ENCODE measurements around the gene PRELID1.

The PRELID1 gene

GRCh38 chr5:177297922-177298321 is 5.7 kb upstream of the PRELID1 start:
- TF ChIP-seq CTCF (IDR thresholded peaks at IDR 0.05; ENCODE audit: low read length, missing control alignments): no peak
- no peak for DNase-seq (ENCODE audit: low read depth)
- no peak overlapping the region for H3K4me3 ChIP-seq (replicated peaks; ENCODE audit: low read depth, low read length)

GRCh38 chr5:177299697-177300096 is 3.9 kb upstream of the PRELID1 start:
- DNase-seq (ENCODE audit: low read depth): no peak
- no peak overlapping the region for H3K4me3 ChIP-seq (replicated peaks; ENCODE audit: low read depth, low read length)
- TF ChIP-seq CTCF (IDR thresholded peaks at IDR 0.05; ENCODE audit: low read length, missing control alignments): no peak

GRCh38 chr5:177300236-177300880 is 3.2 kb upstream of the PRELID1 start:
- H3K4me3 ChIP-seq (replicated peaks; ENCODE audit: low read depth, low read length): no peak overlapping the region
- peak; percentile 72 for DNase-seq (ENCODE audit: low read depth)
- peak; percentile 41 for TF ChIP-seq CTCF (IDR thresholded peaks at IDR 0.05; ENCODE audit: low read length, missing control alignments)

- no peak for DNase-seq (ENCODE audit: low read depth)
- TF ChIP-seq CTCF (IDR thresholded peaks at IDR 0.05; ENCODE audit: low read length, missing control alignments): no peak
- H3K4me3 ChIP-seq (replicated peaks; ENCODE audit: low read depth, low read length): no peak overlapping the region
These were observed 2.6 kb upstream of the PRELID1 start for GRCh38 chr5:177300951-177301350.

- no peak for TF ChIP-seq CTCF (IDR thresholded peaks at IDR 0.05; ENCODE audit: low read length, missing control alignments)
- no peak for DNase-seq (ENCODE audit: low read depth)
- no peak overlapping the region for H3K4me3 ChIP-seq (replicated peaks; ENCODE audit: low read depth, low read length)
These were observed 2.0 kb upstream of the PRELID1 start for GRCh38 chr5:177301503-177302165.

- DNase-seq (ENCODE audit: low read depth): no peak
- TF ChIP-seq CTCF (IDR thresholded peaks at IDR 0.05; ENCODE audit: low read length, missing control alignments): peak; percentile 21
- H3K4me3 ChIP-seq (replicated peaks; ENCODE audit: low read depth, low read length): peak overlapping the region; percentile 94
These were observed 1.1 kb upstream of the PRELID1 start for GRCh38 chr5:177302354-177303110.

Measured in fibroblast of pulmonary artery (primary cell).